Activated T-helper 1 cell treated with Interleukin-2 at 50 U/mL for 16 hours (primary cell): Measurements from ENCODE around the gene ATP4B.

Experiments
- DNase-seq: peaks from one replicate; pipeline ENCODE4 v3.0.0-alpha.2; 2020; ENCODE audit warnings: low read depth

The ATP4B gene

DNA sequence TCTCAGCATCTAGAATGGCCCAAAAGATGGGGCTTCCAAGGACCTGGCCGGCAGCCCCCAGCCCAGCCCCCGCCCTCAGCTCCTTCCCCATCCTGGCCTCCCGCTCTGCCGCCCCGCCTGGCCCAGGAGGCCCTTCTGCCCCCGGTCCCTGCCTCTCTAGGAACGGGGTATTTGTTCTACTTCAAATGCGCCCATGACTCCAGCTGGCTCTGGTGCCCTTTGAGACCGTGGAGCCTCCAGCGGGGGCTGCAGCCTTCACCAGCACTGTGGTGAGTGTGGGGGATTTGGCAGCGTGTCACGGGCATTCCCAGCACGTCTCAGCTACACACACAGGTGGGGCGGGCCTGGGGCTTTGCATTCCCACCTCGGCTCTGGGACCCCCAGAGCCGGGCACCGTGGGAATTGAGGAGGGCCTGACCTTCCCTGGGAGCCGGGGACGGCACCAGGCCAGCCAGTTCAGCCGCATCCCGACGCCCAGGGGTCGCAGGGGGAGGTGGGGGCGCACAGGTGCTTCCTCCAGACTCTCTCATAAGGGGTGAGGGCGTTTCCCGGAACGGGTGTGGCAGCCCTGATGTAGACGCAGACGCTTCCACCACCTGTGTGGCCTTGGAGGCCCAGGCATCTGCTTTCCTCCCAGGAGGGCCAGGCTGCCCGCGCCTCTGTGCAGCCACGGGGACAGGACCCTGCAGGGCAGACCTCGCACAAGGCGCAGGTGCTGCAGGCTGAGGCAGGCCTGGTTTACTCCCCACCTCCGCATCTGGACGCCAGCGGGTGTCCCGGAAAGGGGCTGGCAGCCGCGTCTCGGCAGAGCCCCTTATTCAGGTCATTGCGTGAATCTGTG lies 947 bp downstream of the ATP4B start:
- no peak for DNase-seq

DNA sequence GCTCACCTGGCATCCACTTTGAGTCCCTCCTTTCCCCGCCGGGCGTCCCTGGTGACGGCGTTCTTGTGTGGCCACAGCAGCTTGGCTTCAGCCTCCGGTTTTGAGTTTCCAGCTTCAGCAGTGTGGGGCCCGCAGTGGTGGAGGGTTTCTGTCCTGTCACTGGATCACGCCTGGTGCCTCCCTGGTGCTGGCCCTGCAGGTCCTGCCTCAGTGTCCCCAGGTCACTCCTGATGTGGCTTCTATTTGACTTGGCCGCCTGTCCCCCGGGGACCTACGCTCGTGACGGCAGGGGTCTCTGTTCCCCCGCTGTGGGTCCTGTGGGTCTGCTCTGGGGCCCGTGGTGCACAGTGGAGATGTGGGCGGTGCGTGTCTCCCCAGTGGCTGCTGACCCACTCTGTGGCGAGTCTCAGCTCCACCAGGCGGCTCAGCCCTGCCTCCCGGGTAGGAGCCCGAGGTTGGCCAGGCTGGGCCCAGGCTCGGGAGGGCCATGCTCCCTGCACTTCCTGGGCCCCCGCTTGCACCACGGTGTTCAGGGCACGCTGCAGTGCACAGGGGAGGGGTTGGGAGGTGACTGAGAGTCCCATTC lies 1.9 kb downstream of the ATP4B start:
- DNase-seq: no peak

DNA sequence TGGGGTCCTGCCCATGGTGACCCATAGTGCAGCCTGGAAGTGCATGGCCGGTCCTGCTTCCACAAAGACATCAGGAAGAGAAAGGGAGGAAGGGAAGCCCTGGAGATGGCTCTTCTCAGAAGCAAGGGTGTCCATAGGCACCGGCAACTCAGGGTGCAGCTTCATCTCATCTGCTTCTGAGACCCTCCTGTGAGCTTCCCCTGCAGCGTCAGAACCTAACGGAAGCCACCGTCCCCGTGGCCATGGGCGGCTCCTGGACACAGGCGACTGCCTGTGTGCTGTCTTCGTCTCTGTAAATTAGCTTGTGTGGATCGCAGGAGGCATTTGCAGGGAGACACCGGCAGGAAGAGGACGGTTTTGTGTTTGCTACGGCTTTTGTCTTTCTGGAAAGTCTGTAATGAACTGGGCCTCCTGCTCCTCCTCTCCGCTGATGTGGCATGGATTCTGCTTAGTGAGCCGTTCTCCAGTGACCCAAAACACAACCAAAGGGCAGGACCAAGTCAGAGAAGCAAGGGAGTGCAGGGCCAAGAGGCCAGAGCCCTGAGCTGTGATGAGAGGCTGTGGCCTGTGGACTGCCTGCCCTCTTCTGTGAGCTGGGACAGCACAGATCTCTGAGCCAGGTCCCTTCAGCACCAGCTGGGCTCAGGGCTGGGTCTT lies 2.5 kb downstream of the ATP4B start:
- no peak for DNase-seq

DNA sequence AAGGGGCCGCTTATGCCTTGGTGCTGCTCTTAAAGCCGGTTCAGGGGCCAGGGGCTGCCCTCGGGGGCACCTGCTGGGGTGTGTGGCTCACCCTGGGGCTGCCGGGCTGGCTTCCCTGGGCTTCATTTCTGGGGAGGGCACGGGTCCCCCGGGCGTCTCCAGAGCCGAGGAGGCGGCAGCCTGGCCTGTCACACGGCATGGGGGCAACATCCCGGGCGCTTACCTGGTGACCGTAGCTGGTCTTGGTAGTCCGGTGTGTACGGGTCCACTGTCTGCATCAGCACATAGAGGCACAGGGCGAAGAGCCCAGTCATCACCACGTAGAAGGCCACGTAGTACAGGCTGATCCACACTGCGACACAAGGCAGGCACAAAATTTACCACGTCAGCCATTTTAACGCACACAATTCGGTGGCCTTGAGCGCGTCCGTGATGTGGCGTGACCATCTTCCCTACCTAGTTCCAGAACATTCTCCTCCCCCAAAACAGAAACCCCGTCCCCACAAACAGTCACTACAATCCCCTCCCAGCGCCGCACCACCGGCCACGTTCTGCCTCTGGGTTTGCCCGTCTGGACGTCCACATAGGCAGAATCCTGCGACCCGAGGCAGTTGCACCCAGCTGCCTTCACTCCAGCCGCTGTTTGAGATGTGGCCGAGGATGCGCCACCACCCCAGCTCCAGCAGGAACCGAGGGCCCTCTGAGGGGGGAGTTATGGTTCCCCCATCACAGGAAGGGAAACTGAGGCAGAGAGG lies 3.2 kb downstream of the ATP4B start:
- no peak for DNase-seq

DNA sequence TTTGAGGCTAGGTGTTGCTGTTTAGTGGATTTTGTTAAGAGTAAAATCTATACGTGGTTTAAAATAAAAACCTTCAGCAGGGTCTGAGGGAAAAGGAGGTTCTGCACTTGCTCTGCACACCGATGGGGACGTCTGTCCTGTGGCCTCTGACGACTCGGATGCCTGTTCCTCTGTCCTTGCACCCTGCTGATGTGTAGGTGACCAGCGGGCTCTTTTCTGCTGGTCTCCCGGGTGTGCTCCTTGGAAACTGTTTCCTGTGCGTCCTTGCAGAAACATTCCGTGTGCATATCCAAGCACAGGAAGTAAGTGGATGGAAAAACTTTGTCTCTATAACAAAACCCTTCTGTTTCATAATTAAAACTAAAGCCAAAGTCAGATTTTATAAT lies 3.8 kb downstream of the ATP4B start:
- no peak for DNase-seq

DNA sequence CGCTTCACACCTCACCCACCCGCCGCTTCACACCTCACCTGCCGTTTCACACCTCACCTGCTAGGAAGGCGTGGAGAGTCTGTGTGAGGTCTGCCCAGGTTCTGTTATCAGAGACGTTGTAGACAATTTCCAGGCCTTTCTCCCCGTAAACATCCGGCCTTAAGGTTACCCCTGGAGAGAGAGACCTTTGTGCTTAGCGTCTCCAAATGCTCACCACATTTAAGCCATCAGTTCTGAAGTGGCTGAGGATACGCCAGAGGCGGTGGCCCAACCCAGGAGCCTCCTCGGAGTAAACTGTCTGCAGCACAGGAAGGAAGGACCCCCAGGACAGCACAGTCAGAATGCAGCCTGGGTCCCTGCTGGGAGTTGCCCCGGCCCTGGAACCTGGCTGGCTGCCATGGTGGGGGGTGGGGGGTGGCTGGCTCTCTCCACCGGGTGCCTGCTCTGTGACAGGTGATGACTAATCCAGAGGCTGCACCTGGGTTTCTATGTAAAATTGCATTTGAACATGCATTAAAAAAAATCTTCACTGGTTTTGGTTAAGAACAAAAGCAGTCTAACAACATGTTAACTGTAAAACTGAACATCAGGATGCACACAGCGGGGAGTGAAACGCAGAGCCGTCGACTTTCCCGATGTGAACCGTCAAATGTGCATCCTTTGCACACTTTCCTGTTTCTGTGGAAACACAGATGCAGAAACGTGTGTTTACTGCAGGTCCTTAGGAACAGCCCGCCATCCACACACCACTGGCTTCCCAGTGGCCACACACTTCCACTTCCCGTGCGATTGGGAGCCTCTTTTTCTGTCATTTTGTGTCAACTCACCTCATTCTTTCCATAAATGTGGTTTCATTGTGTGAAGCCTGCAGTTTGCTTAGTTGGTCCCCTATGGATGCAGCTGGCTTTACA lies 4.5 kb downstream of the ATP4B start:
- DNase-seq: no peak

DNA sequence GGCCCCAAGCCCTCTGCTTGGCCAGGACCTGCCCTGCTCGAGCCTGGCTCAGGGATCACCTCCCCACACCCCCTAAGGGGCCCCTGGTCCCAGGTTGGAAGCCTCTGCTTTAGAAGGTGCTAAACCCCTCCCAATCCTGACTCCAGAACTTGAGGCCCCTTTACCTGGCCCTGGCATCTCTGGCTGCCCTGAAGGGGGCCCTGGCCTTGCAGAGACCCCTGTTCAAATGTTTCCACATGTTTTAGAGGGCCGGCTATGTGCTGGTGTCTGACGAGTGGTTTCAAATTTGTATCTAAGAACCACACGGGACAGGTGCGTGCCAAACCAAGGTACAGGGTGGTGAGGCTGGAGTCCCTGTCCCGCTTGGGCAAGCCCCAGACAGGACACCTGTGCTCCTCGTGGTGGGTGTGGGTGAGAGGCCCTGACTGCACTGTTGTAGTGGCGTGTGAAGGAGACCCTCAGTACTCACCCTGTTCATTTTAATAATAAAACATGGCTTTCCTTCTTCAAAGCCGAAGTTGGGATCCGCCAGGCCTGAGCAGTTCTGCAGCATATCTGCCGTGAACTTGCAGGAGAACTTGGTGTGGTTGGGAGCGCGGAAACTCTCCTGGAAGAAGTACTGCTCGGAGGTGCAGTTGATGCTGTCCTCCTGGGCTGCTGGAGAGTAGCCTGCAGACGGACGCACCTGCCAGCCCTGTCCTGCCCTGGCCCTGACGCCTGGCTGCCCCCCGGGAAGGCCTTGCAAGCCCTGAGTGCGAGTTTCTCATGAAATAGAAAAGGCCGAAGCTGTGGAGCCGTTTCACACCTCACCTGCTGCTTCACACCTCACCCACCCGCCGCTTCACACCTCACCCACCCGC lies 5.4 kb downstream of the ATP4B start:
- no peak for DNase-seq

DNA sequence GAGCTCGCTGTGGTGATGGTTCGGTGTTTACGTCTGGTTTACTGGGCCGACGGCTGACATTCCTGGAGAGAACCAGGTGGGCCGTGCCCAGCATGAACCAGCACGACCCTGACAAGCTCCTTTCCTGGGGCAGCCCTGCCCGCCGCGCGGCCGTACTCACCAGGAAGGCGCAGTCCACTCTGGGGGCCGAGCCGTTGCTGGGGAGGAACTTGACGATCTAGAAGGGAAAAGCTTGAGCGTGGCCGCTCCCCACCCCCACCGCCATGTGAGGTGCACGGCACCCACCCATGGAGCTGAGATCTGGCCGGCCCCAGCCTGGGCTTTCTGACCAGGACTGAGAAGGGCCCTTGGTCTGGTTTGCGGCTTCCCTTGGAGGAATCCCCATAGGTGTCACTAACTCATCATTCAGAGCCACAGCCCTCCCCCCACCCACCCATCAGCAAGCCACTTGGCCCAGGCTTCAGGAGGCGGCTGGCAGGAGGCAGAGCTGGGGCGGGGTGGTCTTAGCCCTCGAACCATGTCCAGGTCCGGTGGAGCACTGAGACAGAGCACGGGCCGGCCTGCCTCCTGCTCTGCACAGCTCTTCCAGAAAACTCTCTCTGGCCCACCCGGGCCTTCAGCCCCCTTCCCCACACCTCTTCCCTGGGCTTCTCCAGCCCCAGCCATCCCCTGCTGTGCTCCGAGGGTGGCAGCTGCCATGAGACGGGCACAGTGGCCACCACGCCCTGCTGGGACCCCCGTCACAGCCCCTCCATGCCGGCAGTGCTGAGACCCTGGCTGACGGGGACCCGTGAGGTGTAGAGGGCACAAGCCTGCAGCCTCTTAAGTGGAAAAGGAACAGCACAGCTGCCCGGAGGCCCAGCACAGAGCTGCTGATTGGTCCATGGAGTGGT lies 6.2 kb downstream of the ATP4B start:
- no peak for DNase-seq

DNA sequence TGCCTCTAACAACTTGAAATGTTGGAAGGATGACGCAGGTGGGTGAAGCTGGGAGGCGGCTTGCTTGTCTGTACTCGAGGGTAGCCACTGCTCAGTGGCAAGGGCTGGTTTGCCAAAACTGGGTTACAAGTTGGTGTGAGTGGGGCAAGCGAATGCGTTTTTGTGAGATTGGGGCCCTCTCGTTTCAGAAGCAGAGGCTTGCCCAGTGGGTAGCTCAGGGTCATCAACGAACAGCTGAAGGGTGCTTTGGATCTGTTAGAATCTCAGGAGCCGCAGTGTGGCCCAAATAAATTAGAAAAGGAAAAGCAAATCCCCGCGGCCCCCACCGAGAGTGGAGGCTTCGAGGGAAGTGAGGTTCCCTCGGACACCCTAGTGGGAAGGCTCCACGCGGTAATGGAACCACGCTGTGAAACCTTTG lies 7.3 kb downstream of the ATP4B start:
- no peak for DNase-seq

DNA sequence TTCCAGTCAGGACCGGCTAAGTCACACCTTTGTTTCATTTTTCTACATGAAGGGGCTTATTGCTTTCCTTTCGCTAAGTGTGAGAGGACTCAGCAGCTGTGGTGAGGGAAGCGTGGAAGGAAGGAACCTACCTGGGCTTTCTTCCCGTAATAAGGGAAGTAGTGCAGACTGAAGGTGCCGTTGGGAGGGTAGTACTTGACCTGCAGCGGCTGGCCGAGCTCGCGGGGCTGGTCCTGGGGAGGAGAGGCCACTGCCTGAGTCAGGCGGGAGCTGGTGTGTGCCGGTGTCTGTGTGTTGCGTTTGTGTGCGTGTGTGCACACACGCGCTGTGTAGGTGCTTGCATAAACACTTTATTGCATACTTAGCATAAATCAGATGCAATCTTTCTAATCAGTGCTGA lies 7.7 kb downstream of the ATP4B start:
- no peak for DNase-seq

DNA sequence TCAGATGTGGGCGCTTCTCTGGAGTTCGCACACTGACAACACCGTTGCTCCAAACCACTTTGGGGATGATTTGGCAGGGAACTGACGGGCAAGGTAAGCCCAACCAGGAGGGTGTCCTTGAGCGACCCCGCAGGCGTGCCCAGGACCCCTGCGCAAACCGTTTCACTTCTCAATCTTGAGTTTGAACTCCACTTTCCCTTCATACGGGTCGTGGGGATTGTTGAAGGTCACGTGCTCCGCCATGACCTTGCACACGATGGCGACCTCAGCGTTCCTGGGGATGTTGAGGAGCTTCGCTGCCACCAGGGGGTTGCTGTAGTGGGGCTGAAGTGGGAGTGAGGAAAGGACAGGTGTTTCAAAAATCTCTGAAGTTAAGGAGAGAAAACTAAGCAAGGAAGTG lies 8.8 kb downstream of the ATP4B start:
- DNase-seq: no peak

DNA sequence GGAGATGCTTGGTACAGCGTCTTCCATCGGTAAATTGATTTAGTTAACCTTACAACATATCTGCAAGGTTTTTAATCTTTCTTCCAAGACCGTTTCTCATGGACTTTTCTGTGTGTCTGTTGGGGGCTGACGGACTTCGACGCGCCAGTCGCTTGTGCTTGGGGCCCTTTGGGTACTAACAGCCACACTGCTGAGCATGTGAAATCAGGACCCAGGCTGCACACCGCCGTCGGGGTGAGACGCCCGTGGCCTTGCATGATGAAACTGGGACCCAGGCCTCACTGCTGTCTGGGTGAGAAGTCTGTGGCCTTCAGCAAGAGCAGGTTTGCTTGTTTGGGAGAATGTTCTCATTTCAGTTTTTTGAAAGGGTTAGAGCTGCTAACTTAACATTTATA lies 9.8 kb downstream of the ATP4B start:
- DNase-seq: no peak

DNA sequence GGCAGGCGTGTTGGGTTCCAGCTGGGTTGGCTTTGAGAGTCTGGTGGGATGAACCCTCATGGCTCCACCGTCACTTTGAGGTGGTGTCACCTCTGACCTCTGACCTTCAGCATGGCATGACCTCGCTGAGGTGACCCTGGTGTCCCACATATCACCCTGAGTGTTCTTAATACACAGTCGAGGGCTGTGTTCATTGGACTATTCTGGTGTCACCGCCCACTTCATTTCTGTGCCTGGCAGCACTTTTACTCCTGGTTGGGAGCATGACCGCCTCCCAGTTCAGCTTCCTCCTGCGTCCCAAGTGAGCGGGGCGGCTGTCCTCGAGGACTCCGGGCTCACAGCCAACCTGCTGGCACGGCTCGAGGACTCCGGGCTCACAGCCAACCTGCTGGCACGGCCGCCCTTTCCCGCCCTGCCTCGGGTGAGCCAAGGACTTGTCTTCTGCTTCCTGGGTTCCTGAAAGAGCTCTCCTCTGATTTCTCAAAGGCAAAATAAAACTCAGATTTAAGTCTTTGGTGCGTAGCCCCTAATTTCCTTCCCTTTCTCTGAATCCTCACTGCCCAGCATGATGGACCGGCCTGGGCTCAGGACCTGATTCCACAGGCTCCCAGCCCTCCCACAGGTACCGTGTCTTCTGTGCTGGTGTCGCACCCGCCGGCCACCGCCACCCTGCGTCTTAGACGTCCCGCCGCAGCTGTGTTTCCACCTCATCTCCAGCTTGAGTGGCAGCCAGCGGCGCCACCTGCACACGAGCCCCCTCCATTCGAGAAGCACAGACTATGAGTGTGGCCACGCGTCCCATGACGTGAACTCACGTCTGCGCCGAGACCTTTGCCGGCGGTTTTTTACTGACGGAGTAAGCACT lies 10.4 kb downstream of the ATP4B start:
- no peak for DNase-seq

DNA sequence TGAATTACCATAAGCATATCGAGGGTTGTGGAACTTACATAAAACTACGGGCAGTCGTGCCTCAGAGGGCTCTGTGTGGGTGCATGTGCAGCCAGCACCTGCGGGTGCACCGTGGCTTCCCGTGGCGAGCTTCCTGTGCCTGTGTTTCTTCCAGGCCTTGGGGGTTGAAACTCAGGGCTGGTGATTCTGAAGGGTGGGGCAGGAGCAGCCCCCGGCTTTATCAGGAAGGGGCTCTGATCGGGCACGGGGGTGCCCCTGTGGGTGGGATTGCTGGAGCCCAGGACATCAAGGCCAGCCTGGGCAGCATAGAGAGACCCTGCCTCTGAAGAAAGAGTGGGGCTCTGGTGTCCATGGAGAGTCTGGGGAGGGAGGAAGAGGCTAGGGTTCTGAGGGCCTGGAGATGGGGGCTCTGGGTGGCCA lies 11.1 kb downstream of the ATP4B start:
- no peak for DNase-seq

DNA sequence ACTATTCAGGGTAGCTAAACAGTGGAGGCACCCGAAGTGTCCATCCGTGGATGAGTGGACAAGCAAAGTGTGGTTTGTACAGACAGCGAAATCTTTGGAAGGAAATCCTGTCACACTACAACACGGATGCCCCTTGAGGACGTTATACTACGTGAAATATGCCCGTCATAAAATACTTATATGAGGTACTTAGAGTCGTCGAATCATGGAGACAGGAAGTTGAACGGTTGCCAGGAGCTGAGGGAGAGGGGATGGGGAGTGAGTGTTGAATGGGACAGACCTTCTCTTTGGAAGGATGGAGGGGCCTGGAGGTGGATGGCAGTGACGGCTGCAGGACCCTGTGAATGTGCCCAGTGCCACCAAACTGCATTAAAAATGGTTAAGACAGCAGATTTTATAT lies 11.6 kb downstream of the ATP4B start:
- DNase-seq: no peak

DNA sequence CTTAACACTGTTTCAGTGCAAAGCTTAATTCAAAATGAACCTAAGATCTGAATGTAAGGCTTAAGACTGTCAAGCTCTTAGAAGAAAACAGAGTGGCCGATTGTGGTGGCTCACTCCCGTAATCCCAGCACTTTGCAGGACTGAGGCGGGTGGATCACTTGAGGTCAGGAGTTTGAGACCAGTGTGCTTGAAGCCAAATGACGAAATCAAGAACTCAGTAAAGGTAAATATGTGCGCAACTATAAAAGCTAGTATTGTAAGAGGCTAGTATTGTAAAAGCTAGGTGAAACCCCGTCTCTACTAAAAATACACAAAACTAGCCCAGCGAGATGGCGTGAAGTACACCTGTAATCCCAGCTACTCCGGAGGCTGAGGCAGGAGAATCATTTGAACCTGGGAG lies 12.7 kb downstream of the ATP4B start:
- no peak for DNase-seq

DNA sequence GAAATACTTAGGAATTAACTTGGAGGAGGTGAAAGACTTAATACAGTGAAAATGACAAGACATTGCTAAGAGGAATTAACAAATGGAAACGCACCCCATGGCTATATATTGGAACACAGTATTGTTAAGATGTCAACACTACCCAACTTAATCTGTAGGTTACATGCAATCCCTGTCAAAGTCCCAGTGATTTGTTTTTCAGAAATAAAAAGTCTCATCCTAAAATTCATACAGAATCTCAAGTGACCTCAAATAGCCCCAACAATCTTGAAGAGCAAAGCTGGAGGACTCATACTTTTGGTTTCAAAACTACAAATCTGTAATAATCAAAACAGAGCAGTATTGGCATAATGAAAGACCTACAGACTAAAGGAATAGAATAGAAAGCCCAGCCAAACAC lies 13.2 kb downstream of the ATP4B start:
- DNase-seq: no peak

DNA sequence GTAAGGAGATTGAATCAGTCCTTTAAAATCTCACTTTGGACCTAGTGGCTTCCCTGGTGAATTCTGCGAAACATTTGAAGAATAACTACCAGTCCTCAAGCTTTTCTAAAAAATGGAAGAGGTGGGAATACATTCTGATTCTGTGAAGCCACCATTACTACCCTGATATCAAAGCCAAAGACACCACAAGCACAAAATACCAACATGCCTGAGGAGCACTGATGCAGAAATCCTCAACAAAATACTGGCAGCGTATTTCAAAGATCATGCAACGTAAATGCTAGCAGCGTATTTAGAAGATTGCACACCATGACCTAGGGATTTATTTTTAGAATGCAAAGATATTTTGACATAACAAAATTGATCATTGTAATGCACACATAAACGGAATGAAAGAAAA lies 14.4 kb downstream of the ATP4B start:
- no peak for DNase-seq

DNA sequence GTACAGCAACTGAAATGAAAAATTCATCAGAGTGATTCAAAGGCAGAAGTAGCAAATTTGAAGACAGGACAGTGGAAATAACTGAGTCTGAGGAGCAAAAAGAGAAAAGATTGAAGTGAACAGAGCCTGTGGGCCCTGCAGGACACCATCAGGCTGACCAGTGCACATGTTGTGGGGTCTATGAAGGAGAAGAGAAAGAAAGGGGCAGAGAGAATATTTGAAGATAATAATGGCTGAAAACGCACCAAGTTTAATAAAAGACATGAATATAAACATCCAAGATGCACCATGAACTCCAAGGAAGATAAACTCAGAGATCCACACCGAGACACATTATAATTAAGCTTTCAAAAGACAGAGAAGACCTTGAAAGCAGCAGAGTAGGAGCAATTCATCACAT lies 15.4 kb downstream of the ATP4B start:
- DNase-seq: no peak
